Esophagus muscularis mucosa (tissue), 4 donors: Measurements from ENCODE around the gene MAPKAP1. TPM values are rescaled to one million over a fixed set of nuclear protein-coding genes. Genes with fewer than 3 reads are reported as not detected.

ENCODE experiments used
- DNase-seq: peaks from one replicate; pipeline ENCODE4 v3.0.0-alpha.2; 2017; ENCODE audit errors: extremely low spot score
- H3K27ac ChIP-seq, 4 donors: fragments of 200-600 bp; sonication (generic); replicated peaks in 1 of 4; 1 replicate in 3 of 4; 2 replicates in 1 of 4; pipeline ENCODE4 v1.5.1; 2016 to 2019; ENCODE audit warnings: mild to moderate bottlenecking in 1 of 4
- H3K27me3 ChIP-seq, 4 donors: fragments of 200-600 bp; sonication (generic); one replicate each; pipeline versions ENCODE4 v1.5.1 to v1.6.0; 2016 to 2019
- H3K36me3 ChIP-seq, 4 donors: fragments of 200-600 bp; sonication (generic); one replicate each; pipeline ENCODE4 v1.5.1; 2016 to 2019
- H3K4me1 ChIP-seq, 4 donors: fragments of 200-600 bp; sonication (generic); one replicate each; pipeline ENCODE4 v1.5.1; 2016 to 2019
- H3K4me3 ChIP-seq, 4 donors: fragments of 200-600 bp; sonication (generic); 1 replicate in 2 of 4; 2 replicates in 2 of 4; pipeline ENCODE4 v1.5.1; 2016 to 2019; ENCODE audit warnings: mild to moderate bottlenecking in 4 of 4, moderate library complexity in 1 of 4
- H3K9me3 ChIP-seq, 4 donors: fragments of 200-600 bp; sonication (generic); 1 replicate in 3 of 4; 2 replicates in 1 of 4; pipeline ENCODE4 v1.5.1; 2016 to 2019
- CTCF ChIP-seq, 3 experiments: fragments of 200-600 bp in 2 of 3; fragments of 450-650 bp in 1 of 3; sonication (generic) in 2 of 3; IDR thresholded peaks; one replicate each; pipeline ENCODE4 v1.5.1; 2017 to 2019; ENCODE audit warnings: antibody characterized with exemption in 3 of 3, mild to moderate bottlenecking in 2 of 3, moderate library complexity in 1 of 3
- EP300 ChIP-seq: sonication (generic); formaldehyde crosslinking; IDR thresholded peaks from one replicate; pipeline ENCODE4 v1.6.1; 2017; ENCODE audit warnings: antibody characterized with exemption
- POLR2A ChIP-seq: fragments of 450-650 bp; IDR thresholded peaks from one replicate; pipeline ENCODE4 v1.6.1; 2017; ENCODE audit warnings: antibody characterized with exemption, moderate library complexity, mild to moderate bottlenecking, low read depth
- POLR2AphosphoS5 ChIP-seq, 2 donors: sonication (generic); formaldehyde crosslinking; IDR thresholded peaks; one replicate each; pipeline ENCODE4 v1.6.1; 2017; ENCODE audit warnings: antibody characterized with exemption in 2 of 2
- WGBS: methylation state at CpG from one replicate; pipeline ENCODE4 v1.1.5; 2018; 5-methylcytosine and 5-hydroxymethylcytosine counted together
- intact Hi-C: fragments of 100-400 bp; cut with DNase I; formaldehyde crosslinking; loops from one replicate; pipeline ENCODE4 v1.15.1; 2023
- total RNA-seq, 4 donors: library from RNA; depleted of rRNA; stranded (reverse); fragments of >200 nt; gene quantifications; one replicate each; pipeline versions ENCODE4 v1.1.0 to v1.2.1, GENCODE V29; 2016

Gene MAPKAP1
- total RNA-seq, 4 donors from 2014 or later = 84.3 to 103 (median 93.4) TPM

- intact Hi-C loops = no loop called here
- H3K9me3 ChIP-seq = no peaks in the 10 kb centered on the region
- H3K4me3 ChIP-seq = no peak overlapping the region
- DNase-seq = no peak
- peaks cover 0 to 4% (median 0%) of the 10 kb centered on the region in 4 donors for H3K4me1 ChIP-seq
- no peaks in the 10 kb centered on the region for H3K27me3 ChIP-seq
- 90% methylated on average over 5 of the region's 6 CpGs for WGBS
- no peak overlapping the region for H3K27ac ChIP-seq
- H3K36me3 ChIP-seq = no peaks in the 10 kb centered on the region
- TF ChIP-seq POLR2AphosphoS5 (IDR thresholded peaks at IDR 0.05) = no peak
- no peak for TF ChIP-seq CTCF (IDR thresholded peaks at IDR 0.05)
- TF ChIP-seq POLR2A = no peak
- no peak for TF ChIP-seq EP300
Measured at GRCh38 chr9:125593581-125594222, 113.3 kb downstream of the MAPKAP1 start.

GRCh38 chr9:125591888-125592287 is 115.1 kb downstream of the MAPKAP1 start:
- Histone ChIP-seq H3K4me1 (peaks cover 0 to 4% (median 0%) of the 10 kb centered on the region in 4 donors), H3K27ac (no peak overlapping the region), H3K4me3 (no peak overlapping the region), H3K36me3 (no peaks in the 10 kb centered on the region), H3K27me3 (no peaks in the 10 kb centered on the region), H3K9me3 (no peaks in the 10 kb centered on the region)
- intact Hi-C loops = no loop called here
- DNase-seq = no peak
- WGBS = 95% methylated on average over 4 of the region's 4 CpGs
- TF ChIP-seq POLR2AphosphoS5 (IDR thresholded peaks at IDR 0.05) (no peak), CTCF (IDR thresholded peaks at IDR 0.05) (no peak), POLR2A (no peak), EP300 (no peak)

GRCh38 chr9:125591245-125591644 is 115.8 kb downstream of the MAPKAP1 start:
- peaks cover 0 to 4% (median 0%) of the 10 kb centered on the region in 4 donors for H3K4me1 ChIP-seq
- H3K4me3 ChIP-seq = no peak overlapping the region
- intact Hi-C loops = no loop called here
- no peak for DNase-seq
- no peak overlapping the region for H3K27ac ChIP-seq
- 94% methylated on average over 3 of the region's 3 CpGs for WGBS
- no peak for TF ChIP-seq POLR2AphosphoS5 (IDR thresholded peaks at IDR 0.05)
- TF ChIP-seq POLR2A = no peak
- no peak for TF ChIP-seq EP300
- no peak for TF ChIP-seq CTCF (IDR thresholded peaks at IDR 0.05)
- no peaks in the 10 kb centered on the region for H3K36me3 ChIP-seq
- H3K27me3 ChIP-seq = no peaks in the 10 kb centered on the region
- no peaks in the 10 kb centered on the region for H3K9me3 ChIP-seq

- H3K9me3 ChIP-seq = no peaks in the 10 kb centered on the region
- H3K27ac ChIP-seq = no peak overlapping the region
- WGBS = 73% methylated on average over 4 of the region's 4 CpGs
- intact Hi-C loops = no loop called here
- DNase-seq = no peak
- H3K27me3 ChIP-seq = no peaks in the 10 kb centered on the region
- H3K4me1 ChIP-seq = peaks cover 0 to 4% (median 0%) of the 10 kb centered on the region in 4 donors
- TF ChIP-seq CTCF (IDR thresholded peaks at IDR 0.05) (no peak), POLR2A (no peak), POLR2AphosphoS5 (IDR thresholded peaks at IDR 0.05) (no peak), EP300 (no peak)
- H3K36me3 ChIP-seq = peaks cover 0 to 12% (median 7%) of the 10 kb centered on the region in 4 donors
- H3K4me3 ChIP-seq = no peak overlapping the region
Measured at GRCh38 chr9:125589287-125589686, 117.7 kb downstream of the MAPKAP1 start.
